B cell (primary cell): ENCODE results near the gene PROM1.

Experiments
- EZH2 ChIP-seq: IDR thresholded peaks from 2 replicates; pipeline ENCODE4 v1.6.1; 2012; ENCODE audit warnings: borderline replicate concordance, low read depth, mild to moderate bottlenecking, moderate library complexity, low read length; ENCODE audit not compliant: insufficient read depth, poor library complexity, severe bottlenecking
- TF ChIP-seq, protein P1 (sequence below): fragments of 200-600 bp; IDR thresholded peaks from one replicate; pipeline ENCODE4 v1.8.0; 2022; ENCODE audit warnings: antibody characterized with exemption, mild to moderate bottlenecking

DNA sequence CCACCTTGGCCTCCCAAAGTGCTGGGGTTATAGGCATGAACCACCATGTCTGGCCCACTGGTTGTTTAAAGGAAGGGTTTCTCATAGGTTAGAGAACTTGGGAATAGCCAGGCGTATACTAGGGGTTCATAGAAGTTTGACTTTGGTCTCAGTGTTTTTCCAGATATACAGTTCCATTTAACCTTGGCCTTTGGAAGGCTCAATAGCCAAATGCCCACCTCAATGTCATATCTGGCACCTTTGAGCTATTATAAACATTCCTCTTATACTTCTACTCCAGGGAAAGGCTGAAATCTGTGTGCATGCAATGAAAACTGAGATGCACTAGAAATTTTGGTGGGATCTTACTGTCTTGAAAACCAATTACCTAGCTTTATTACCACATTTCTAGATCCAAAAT, 47.5 kb upstream of the PROM1 start:
- TF ChIP-seq, protein P1, sequence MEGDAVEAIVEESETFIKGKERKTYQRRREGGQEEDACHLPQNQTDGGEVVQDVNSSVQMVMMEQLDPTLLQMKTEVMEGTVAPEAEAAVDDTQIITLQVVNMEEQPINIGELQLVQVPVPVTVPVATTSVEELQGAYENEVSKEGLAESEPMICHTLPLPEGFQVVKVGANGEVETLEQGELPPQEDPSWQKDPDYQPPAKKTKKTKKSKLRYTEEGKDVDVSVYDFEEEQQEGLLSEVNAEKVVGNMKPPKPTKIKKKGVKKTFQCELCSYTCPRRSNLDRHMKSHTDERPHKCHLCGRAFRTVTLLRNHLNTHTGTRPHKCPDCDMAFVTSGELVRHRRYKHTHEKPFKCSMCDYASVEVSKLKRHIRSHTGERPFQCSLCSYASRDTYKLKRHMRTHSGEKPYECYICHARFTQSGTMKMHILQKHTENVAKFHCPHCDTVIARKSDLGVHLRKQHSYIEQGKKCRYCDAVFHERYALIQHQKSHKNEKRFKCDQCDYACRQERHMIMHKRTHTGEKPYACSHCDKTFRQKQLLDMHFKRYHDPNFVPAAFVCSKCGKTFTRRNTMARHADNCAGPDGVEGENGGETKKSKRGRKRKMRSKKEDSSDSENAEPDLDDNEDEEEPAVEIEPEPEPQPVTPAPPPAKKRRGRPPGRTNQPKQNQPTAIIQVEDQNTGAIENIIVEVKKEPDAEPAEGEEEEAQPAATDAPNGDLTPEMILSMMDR: no peak
- no peak for TF ChIP-seq EZH2
